Loucy (cell line): ENCODE data around the gene CACNA1C.

Experiments used
- H2AFZ ChIP-seq: fragments of 200-600 bp; sonication (generic); 2 replicates; pipeline ENCODE4 v1.6.0; 2016; ENCODE audit warnings: antibody characterized with exemption, mild to moderate bottlenecking, low read length, moderate library complexity
- H3F3A ChIP-seq: fragments of 200-600 bp; 2 replicates; pipeline ENCODE4 v1.6.0; 2016; ENCODE audit warnings: antibody characterized with exemption, low read depth, mild to moderate bottlenecking
- H3K27me3 ChIP-seq: fragments of 200-600 bp; sonication (generic); 2 replicates; pipeline ENCODE4 v1.6.1; 2014; ENCODE audit warnings: low read length, mild to moderate bottlenecking; ENCODE audit not compliant: insufficient read depth, poor library complexity, severe bottlenecking
- H3K36me3 ChIP-seq: fragments of 200-600 bp; sonication (generic); 2 replicates; pipeline ENCODE4 v1.6.1; 2016; ENCODE audit warnings: low read length; ENCODE audit not compliant: insufficient read depth
- H3K4me1 ChIP-seq: fragments of 200-600 bp; sonication (generic); 2 replicates; pipeline ENCODE4 v1.5.1; 2014; ENCODE audit warnings: low read length, mild to moderate bottlenecking; ENCODE audit not compliant: insufficient read depth, poor library complexity, severe bottlenecking
- H3K4me2 ChIP-seq: fragments of 200-600 bp; sonication (generic); 2 replicates; pipeline ENCODE4 v1.6.0; 2014; ENCODE audit warnings: antibody characterized with exemption, low read length, low read depth, mild to moderate bottlenecking; ENCODE audit not compliant: poor library complexity, severe bottlenecking
- H3K4me3 ChIP-seq: fragments of 200-600 bp; sonication (generic); 2 replicates; pipeline ENCODE4 v1.5.1; 2014; ENCODE audit warnings: low read length, mild to moderate bottlenecking, mixed read lengths; ENCODE audit not compliant: poor library complexity, severe bottlenecking
- H3K79me2 ChIP-seq: fragments of 200-600 bp; sonication (generic); 2 replicates; pipeline ENCODE4 v1.6.1; 2014; ENCODE audit warnings: low read length; ENCODE audit not compliant: insufficient read depth
- H3K9ac ChIP-seq: fragments of 200-600 bp; sonication (generic); 2 replicates; pipeline ENCODE4 v1.6.0; 2014; ENCODE audit warnings: mild to moderate bottlenecking, low read depth, low read length, moderate library complexity; ENCODE audit not compliant: poor library complexity, severe bottlenecking
- H3K9me2 ChIP-seq: fragments of 200-600 bp; sonication (generic); replicated peaks from 2 replicates; pipeline ENCODE4 v1.6.1; 2016; ENCODE audit warnings: low read depth, low read length, mixed read lengths
- H3K9me3 ChIP-seq: fragments of 200-600 bp; sonication (generic); 2 replicates; pipeline ENCODE4 v1.6.1; 2014; ENCODE audit warnings: mild to moderate bottlenecking, antibody characterized with exemption, low read length, low read depth; ENCODE audit not compliant: insufficient read depth
- H4K20me1 ChIP-seq: fragments of 200-600 bp; sonication (generic); 2 replicates; pipeline ENCODE4 v1.6.0; 2014; ENCODE audit warnings: antibody characterized with exemption, low read length, mild to moderate bottlenecking; ENCODE audit not compliant: insufficient read depth, poor library complexity, severe bottlenecking
- CTCF ChIP-seq: fragments of 200-600 bp; sonication (generic); conservative IDR thresholded peaks from 2 replicates; pipeline ENCODE4 v1.5.1; 2014; ENCODE audit warnings: mild to moderate bottlenecking, antibody characterized with exemption, low read length
- EZH2phosphoT487 ChIP-seq: fragments of 200-600 bp; IDR thresholded peaks from 2 replicates; pipeline ENCODE4 v1.6.1; 2018; ENCODE audit warnings: antibody characterized with exemption, mild to moderate bottlenecking, moderate library complexity, borderline replicate concordance

Gene CACNA1C

GRCh38 chr12:2229661-2230539, 177.1 kb downstream of the CACNA1C start:
- no peaks in the 10 kb centered on the region for H3K9me3 ChIP-seq
- no peaks in the 10 kb centered on the region for H3K36me3 ChIP-seq
- no peak overlapping the region for H2AFZ ChIP-seq
- no peak overlapping the region for H3K4me3 ChIP-seq
- no peaks in the 10 kb centered on the region for H3F3A ChIP-seq
- H3K9ac ChIP-seq = no peak overlapping the region
- H3K4me1 ChIP-seq = no peaks in the 10 kb centered on the region
- H3K79me2 ChIP-seq = no peaks in the 10 kb centered on the region
- H3K9me2 ChIP-seq = no peaks in the 10 kb centered on the region
- no peak overlapping the region for H3K4me2 ChIP-seq
- H4K20me1 ChIP-seq = no peaks in the 10 kb centered on the region
- no peak for TF ChIP-seq EZH2phosphoT487
- no peak for TF ChIP-seq CTCF
- H3K27me3 ChIP-seq = no peaks in the 10 kb centered on the region

- no peaks in the 10 kb centered on the region for H3K9me2 ChIP-seq
- H3K9ac ChIP-seq = no peak overlapping the region
- TF ChIP-seq CTCF (no peak), EZH2phosphoT487 (no peak)
- H3K27me3 ChIP-seq = no peaks in the 10 kb centered on the region
- H3K4me3 ChIP-seq = no peak overlapping the region
- no peak overlapping the region for H3K4me2 ChIP-seq
- H3F3A ChIP-seq = no peaks in the 10 kb centered on the region
- no peaks in the 10 kb centered on the region for H3K36me3 ChIP-seq
- no peaks in the 10 kb centered on the region for H3K4me1 ChIP-seq
- H4K20me1 ChIP-seq = no peaks in the 10 kb centered on the region
- no peaks in the 10 kb centered on the region for H3K79me2 ChIP-seq
- H3K9me3 ChIP-seq = no peaks in the 10 kb centered on the region
- H2AFZ ChIP-seq = no peak overlapping the region
Measured at GRCh38 chr12:2231011-2231595, 178.3 kb downstream of the CACNA1C start.

- Histone ChIP-seq H3F3A (no peaks in the 10 kb centered on the region), H3K9me3 (no peaks in the 10 kb centered on the region)
- TF ChIP-seq EZH2phosphoT487 = no peak
- no peak for TF ChIP-seq CTCF
Measured at GRCh38 chr12:2231956-2232355, 179.2 kb downstream of the CACNA1C start.

More at GRCh38 chr12:2231956-2232355, 179.2 kb downstream of the CACNA1C start:
- no peaks in the 10 kb centered on the region for H3K36me3 ChIP-seq
- no peak overlapping the region for H2AFZ ChIP-seq
- no peaks in the 10 kb centered on the region for H3K79me2 ChIP-seq
- no peaks in the 10 kb centered on the region for H4K20me1 ChIP-seq
- no peaks in the 10 kb centered on the region for H3K27me3 ChIP-seq
- no peak overlapping the region for H3K4me2 ChIP-seq
- H3K9ac ChIP-seq = no peak overlapping the region
- H3K4me3 ChIP-seq = no peak overlapping the region
- no peaks in the 10 kb centered on the region for H3K4me1 ChIP-seq
- no peaks in the 10 kb centered on the region for H3K9me2 ChIP-seq
